G401.6 (cell line): ENCODE measurements around the gene INAVA.

Experiments used
- FAIRE-seq: peaks from 2 replicates; lab custom pipeline; 2012; peaks lifted over from hg19 to GRCh38; lab: Jason Lieb, UNC

The INAVA gene

DNA sequence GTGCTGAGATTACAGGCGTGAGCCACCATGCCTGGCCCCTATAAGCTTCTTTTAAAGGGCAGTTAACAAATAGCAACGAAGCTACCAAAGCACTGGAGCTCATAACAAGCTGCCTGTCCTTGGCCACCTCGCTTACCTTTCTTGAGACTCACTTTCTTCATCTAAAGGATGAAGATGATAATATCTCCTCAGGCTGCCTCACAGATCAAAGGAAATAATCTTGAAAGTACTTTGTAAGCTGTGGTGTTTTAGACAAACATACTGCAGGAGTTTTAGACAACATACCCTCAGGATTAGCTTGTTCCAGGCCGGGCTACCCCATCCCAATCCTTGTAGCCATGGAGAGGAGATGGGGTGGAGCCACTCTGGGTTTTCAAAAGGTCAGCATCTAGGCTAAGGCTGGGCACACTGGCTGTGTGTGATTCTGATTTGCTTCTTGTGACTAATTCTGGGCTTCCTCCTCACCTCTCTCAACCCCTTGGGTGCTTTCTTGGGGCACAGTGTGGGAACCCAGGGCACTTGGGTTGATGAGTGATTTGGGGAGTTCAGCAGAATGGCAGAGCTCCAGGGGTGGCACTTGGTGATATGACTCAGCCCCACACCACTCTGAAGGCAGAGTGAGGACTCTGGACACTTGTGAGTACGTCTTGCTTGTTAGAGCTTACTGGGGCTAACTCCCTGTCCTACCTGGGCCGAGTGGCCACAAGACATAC is 16.7 kb upstream of the INAVA start:
- FAIRE-seq = no peak

DNA sequence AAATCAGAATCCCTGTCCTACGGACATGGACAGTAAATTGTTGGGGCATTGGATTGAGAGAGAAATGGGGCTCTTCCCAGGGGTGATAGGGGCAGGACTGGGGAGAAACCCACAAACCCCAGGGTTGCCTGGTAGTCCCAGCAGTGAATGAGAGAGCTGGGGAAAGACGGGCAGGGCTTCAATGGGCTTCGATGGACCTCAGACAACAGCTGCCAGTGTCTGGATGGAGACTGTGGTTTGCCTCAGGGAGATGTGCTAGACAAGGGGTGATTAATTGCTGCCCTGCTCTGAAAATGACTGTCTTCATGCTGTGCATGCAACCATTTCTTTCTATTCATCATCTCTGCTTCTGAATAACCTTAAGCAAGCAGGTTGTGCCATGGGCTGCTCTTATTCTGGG is 14.5 kb upstream of the INAVA start:
- no peak for FAIRE-seq

DNA sequence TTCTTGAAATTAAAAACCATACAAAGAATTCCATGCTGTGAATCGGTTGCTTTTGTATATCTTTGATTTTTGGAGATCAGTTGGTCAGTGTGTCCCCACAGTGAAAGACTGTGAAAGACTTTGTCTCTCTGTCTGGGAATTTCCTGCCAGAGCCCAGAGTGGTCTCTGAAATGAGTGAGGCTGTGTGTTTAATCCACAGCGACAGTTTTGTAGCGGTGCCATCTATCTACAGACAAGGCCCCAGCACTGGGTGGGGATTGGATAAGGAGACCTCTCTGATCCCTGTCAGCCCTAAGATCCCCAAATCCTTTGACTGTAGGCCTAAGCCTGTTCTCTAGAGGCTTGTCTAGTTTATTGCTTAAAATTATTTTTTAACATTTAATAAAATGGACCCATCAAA is 11.6 kb upstream of the INAVA start:
- FAIRE-seq = no peak

DNA sequence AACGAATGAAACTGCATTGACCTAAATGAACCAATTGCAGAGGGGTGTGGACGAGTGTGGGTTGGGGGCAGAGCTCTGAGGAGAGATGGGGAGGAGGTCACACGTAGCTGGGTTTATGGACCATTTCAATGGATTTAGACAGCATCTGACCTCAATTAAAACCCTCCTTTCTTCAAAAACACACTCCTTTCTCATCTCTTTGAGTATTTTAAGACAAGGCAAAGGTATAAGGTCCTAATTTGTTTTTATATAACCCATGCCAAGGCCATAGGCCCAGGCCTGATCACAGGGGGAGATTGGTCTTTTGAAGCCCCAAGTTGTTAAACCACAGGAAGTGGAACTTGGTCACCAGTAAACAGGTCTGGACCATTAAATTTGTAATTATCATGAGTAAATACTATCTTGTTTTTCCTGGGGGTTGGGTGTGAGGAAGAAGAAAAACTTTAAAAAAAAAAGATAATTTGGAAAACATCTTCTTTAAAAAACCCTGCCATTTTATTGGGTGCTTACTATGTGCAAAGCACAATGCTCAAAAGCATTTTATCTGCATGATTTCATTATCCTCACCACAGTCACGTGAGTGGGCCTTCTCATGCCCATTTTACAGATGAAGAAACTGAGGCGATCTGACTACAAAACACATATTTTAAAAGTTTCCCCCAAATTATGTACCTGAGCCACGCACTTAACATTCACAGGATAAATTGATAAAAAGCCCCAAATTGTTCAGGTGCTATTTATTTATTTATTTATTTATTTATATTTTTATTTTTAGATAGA is 8.9 kb upstream of the INAVA start:
- no peak for FAIRE-seq

DNA sequence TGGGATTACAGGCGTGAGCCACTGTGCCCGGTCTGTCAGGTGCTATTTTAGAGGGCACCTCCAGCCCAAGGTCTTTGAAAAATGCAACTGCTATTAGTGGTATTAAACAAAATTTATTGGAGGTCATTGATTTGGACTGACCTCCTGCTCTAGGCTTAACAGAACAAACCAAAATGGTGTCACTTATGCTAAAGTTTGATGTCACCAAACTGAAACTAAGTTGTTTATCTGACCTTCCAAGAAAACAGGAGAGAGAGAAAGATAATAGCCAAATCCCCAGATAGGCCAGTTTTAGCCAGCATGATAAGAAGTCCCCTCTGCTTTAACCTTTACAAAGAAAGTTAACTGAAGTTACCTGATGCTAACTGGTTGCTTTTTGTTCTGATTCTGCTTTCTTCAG is 8.1 kb upstream of the INAVA start:
- FAIRE-seq = no peak

DNA sequence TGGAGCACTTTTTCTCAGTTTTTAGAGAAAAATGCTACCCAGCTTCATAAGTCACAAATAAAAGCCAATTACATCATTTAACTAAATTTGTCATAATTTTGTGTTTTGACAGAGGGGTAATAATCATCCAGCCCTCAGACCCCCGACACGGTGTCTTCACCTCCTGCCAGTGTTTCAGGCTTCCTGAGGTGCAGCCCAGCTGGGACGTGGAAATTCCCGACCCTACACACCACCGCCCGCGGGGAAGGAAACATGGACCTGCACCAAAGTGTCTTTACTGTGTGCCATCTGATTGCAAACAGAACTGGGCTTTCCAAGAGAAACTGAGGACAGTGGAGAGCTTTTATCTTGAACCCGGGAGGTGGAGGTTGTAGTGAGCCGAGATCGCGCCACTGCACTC is 7.7 kb upstream of the INAVA start:
- FAIRE-seq = no peak

DNA sequence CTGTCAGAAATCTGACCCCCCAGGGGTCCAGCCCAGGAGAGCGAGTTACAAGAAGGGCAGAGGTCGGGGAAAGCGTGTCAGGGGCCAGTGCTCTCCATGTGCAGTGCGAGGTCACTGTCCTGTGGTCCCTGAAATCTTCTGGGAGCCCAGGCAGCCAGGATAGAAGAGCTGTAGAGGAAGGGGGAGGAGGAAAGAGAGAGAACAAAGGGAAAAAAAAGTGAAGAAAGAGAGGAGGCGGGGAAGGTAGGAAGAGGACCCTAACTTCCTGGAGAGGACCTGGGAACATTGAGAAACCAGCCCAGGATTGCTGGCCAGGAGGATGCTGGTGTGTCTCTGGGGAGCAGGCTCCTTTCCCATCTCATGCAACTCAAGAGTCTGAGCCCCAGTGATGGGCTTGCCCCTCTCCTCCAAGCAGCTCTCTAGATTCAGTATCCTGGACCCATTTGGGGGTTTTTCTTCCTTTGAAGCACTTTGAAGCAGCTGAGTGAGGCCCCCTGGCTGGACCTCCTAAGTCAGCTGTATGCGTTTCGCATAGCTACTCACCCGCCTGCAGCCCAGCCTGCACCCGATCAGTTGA is 6.8 kb upstream of the INAVA start:
- no peak for FAIRE-seq

DNA sequence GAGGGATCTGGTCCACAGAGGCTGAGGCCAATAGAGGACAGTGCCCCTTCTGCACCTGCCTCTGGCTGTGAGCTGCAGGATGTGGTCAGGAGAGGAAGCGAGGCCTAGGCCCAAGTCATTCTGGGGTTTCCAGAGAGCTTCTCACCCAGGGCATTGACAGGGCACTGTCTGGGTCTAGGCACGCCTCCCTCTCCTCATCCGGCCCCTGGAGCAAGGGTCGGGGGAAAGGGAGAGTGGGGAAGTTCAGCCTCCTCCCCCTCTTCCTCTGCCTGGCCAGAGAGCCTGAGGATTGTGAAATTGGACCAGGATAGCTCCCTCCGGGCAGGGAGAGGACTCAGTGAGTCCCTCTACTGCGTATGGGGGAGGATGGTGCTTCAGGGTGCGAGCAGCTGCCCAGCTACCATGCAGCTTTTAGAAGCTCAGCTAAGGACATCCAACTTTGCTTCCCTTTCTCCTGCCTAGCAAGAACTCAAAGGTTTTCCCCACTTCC is 6.3 kb upstream of the INAVA start:
- FAIRE-seq = no peak

DNA sequence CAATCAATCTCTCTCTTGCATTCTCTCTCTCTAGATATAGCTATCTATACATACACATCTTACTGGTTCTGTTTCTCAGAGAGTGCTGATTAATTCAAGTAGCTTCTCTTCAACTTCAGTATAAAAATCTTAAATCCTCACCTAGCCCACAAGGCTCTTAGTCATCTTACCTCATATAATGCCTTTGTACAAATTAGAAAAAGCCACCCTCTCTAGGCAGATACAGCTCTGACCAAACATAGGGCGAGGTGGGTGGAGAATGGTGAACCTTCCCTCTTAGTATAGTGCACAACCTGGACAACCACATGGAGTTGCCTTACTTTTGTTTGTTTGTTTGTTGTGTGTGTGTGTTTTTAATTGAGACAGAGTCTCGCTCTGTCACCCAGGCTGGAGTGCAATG is 5.1 kb upstream of the INAVA start:
- FAIRE-seq = no peak

DNA sequence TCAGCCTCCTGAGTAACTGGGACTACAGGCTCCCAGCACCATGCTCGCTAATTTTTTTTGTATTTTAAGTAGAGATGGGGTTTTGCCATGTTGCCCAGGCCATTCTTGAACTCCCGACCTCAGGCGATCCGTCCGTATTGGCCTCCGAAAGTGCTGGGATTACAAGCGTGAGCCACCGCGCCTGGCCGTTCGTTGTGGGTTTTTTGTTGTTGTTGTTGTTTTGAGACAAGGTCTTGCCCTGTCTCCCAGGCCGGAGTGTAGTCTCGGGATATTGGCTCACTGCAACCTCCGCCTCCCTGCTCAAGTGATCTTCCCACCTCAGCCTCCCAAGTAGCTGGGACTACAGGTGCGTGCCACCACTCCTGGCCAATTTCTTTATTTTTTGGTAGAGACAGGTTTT is 4.7 kb upstream of the INAVA start:
- FAIRE-seq = no peak

DNA sequence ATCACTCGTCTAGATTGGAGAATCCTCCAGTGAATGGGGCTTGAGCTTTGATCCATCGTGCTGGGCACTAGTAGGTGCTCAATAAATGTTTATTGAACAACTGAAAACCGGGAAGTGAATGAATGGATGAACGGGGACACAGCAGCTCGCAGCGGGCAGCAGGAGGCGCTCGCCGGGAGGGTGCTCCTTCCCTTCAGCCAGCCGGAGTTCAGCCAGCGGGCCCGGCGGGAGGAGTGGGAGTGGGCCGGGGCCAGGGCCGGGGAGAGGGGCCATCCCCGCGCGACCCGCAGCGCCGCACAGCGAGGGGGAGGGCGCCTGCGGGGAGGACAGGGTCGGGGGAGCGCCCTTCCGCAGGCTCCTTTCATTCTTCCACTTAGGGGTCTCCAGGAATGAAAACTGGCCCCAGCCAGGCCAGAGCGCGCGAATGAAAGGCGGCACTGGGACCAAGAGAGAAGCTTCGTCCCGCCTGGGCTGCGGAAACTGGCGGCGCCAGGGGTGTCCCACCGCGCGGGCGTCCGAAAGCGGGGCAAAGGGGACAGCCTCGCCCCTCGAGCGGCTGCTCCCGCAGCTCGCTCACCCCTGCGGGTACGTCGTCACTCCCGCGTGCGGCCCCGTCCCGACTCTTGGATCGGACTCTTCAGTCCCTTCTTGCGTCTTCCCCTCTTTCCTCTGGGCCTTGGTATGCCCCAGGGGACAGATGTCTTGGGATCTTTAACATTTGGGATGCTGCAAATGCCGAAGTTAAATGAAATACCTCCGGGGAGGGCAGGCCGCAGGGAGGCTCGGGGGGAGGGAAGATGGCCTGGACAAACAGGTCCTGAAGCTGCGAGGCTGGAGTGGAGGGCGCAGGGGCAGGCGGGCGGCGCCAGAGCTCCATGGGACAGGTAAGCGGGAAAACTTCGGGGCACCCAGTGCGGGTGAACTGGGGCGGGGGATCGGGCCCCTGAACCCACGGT is 3.6 kb upstream of the INAVA start:
- FAIRE-seq = no peak

DNA sequence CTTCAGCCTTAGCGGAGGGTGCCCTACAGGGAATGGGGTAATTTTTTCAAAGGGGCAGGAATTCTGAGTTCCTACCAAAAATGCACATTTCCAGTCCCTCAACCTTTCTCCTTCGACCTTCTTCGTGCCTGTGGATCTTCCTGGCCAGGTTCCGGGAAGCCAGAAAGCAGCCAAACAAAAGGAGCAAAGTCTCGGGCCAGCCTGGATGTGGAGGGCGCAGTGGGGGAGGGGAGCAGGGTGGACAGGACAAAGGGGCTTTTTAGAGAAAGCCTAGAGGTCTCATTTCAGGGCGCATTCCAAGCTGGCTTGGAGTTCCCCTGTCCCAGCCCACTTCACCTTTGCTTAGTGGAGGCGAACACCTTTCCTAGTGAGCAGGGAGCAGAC is 2.9 kb upstream of the INAVA start:
- no peak for FAIRE-seq

DNA sequence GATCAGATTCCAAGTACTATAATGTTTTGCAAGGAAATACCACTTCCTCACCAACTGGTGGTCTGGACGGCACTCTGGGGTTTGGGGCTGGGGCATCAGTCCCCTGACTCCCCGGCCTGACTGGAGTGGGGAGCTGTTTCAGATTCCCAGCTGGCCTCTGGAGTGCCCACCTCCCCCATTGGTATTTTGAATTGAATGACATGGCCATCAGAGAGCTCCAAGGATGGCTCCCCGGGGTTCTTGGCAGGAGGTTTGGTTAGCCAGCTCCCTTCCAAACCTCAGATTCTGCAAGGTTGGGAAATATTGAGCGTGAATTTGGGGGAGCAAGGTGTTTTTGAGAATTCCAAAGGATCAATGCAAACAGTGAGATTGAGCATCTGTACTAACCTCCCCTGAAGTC is 2.2 kb upstream of the INAVA start:
- no peak for FAIRE-seq

DNA sequence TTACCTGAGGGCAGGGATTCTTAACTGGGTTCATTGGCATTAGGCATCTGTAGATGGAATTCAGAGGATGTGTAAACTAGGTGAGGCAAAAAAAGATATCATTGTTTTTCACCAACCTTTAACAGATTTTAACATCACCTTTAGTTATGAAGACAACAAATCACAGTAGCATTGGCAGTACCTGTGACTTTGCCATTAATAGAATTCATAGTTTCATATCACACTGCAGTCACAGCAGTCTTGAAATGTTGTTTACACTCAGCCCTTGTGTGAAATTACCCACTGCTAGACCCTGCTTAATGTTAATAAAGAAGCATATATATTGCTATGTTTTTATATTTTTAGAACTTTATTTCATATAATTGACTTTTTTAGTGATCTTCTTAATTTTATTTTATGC is 1.7 kb upstream of the INAVA start:
- no peak for FAIRE-seq

DNA sequence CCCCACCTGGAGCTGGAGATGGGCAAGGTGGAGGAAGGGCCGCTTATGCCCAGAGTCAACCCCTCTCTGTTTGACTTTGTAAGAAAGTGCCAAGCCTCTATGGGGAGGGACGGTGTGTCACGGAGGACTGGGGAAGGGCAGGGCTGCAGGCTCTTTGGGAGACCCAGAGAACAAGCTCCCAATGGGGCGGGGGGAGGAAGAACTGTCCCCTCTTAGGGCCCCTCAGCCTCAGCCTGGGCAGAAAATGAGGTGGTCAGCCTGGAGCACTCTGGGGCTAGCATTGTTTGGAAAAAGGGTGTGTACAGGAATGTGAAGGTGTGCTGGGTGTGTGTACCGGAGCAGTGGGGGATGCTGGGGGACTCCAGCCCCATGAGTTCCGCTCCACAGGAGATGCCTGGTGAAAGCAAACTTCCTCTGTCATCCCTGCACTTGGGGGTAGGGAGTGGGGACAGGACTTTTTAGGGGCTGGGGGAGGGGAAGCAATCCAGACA is 1.2 kb upstream of the INAVA start:
- FAIRE-seq = no peak

DNA sequence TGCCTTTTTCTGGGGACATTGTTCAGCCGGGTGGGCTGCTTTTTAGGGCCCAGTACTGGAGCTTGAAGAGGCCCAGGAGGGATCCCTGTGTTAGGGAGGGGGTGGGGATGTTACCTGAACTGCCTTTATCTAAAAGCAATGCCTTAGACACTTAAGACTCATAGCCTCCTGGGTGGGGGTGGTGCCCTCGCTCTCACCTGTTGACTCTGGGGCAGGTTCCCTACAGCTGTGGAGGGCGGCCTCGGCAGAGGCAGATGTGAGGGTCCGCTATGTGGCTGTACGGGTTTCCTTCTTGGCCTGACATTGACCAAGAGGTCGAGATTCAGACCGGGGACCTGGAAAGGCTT is 716 bp downstream of the INAVA start:
- no peak for FAIRE-seq

DNA sequence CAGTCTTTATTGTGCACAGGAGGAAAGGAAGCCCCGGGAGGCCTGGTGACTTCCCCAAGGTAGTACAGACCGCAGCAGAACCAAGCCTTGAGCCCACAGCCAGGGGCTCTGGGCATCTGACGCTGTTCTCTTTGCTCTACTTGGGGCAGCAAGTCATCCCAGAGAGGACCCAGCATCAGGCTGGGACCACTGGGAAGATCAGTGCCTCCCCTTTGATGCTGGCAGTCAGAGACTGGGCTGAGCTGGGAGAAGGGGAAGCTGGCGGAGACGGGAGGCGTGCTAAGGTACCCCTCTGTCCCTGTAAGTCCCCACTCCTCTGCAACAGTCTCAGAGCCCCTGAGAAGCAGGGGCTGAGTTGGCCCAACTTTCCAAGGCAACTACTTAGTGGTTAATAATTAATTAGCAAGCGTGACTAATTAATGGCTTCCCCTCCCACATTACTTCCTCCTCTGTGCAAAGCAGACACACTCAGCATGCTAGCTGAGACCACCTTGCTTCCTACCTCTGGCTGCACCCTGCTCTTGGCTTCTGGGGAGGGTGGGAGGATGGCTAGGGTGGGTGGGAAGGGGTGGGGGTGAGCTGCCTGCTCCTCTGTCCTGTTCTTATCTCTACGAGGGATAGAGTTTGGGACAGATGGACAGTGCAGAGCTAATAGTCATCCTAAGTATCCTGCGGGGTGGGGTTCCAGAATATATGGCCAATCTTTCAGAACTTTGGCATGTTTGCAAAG is 1.3 kb downstream of the INAVA start:
- FAIRE-seq = no peak

DNA sequence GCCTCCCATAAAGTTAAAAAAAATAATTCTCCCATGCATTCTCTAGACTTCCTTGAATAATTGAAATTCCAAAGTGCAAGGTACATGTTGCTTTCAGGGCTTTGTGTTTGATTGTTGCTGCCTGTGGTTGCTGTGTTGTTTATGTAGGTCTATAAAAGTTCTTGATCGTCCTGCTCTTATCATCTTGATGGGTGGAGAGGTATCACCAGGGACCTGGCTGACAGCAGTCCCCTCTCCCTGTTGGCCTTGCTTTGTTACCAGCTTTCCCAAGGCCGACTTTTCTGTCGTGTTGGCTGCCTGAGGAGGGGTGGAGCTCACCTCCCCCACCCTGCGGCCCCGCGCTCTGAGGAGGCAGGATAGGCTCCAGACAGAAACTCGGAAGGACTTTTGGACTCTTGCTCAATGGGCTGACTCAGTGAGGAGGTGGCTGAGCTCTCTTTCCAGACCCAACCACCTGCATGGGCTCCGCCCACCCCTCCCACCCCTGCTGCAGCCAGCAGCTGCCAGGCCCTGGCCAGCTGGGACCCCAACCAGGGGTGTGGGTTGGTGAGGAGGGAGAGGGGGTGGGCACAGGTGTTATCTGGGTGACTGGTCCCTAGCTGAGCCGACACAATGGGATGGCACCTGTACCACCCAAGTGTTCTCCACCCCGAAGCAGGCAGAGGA is 2.0 kb downstream of the INAVA start:
- FAIRE-seq = no peak

DNA sequence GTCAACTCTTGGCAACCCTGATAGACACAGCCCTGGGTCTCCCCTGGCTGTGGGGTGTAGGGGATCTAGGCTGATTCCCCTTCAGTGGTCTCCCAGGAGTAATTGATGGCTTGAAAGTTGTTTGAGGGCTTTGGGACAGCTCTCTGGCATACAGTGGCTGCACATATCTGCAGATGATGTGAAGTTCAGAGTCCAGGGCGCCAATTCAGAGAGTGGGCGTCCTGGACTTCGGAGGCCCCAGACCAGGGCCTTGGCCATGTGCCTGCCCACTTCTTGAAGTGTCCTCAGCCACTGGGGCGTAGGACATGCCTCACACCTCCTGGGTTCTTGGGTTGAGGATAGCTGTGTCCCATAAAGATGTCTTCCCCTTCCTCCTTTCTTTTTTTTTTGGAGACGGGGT is 2.6 kb downstream of the INAVA start:
- FAIRE-seq = no peak

DNA sequence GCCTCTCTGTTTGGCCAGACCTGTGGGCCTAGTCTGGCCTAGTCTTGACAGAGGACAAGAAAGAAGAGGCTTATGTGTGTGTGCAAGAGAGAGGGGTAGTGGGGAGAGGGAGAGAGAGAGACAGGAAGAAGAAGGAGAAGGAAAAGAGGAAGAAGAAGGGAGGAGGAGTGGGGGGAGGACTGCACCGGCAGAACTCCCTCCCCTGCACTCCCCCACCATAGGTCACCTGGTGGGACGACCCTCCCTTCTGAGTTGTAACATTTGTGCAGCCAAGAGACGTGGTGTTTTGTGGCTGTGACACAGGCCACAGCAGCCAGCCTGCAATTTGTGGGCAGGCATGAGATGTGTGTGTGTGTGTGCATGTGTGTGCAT is 4.3 kb downstream of the INAVA start:
- FAIRE-seq = no peak

DNA sequence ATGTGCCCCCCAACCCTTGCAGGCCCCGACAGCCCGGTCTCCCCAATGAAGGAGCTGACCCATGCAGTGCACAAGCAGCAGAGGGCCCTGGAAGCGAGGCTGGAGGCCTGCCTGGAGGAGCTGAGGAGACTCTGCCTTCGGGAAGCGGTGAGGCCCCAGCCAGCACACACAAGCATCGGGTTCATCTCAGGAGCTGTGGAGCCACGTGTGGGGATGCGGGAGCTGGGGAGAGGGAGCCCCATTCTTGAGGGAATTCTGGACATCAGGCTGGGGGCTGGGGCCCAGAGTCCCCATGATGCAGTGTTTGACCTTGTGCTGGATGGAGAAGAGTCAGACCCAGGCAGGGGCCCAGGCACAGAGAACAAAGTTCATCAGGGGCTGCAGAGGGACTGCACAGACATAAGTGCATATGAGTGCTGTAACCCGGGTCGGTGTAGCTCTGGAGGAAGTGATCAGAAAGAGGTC is 4.8 kb downstream of the INAVA start:
- no peak for FAIRE-seq
